ENCODE results near the gene SPATA24.

DNA sequence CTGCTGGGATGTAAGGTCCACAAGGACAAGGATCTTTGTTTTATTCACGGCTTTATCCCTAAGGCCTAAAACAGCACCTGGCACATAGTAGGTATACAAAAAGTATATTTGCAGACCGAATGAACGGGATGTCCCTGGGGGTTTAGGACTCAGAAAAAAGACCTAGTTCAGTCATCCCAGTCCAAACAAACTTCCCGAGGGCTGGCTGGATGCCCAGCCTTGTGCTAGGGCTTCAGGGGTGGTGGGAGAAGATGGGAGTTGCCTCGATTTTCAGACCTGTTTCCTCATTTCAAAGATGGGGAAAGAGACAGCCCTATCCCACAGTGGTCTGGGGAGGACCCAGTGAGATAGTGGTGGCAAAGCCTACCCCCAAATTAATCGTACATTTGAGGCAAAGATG lies 6.0 kb downstream of the SPATA24 start:
- TF ChIP-seq HDGF (IDR thresholded peaks at IDR 0.05; ENCODE audit: borderline replicate concordance) (no peak), TARDBP (IDR thresholded peaks at IDR 0.05) (no peak), ELF4 (IDR thresholded peaks at IDR 0.05) (no peak), FOXK2 (IDR thresholded peaks at IDR 0.05) (no peak), FOXA1 (IDR thresholded peaks at IDR 0.05) (no peak)
